ENCODE data around the gene CIDEC. TPM values are rescaled to one million over a fixed set of nuclear protein-coding genes. Genes with fewer than 3 reads are reported as not detected.

Gene CIDEC
- polyA plus RNA-seq, 2 of the 4 experiments (the other 2 are of a cell fraction), result 3.3 to 6.3 TPM

DNA sequence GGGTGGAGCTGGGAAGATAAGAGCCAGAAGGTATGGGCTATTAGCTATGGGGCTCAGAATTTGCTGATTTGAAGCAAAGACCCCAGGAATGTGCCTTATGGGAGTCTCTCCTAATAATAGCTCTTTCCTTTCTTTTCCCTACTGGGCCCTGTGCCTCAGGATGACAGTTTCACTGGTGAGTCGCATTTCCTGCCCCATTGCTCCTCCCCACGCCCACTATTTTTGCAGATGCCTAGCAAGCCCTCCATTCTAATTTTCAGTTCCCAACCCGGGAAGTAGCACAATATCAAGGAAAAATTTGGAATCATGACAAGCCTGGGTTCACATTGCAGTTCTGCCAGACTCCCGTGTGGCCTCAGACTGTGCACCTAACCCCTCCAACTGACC, 23.2 kb upstream of the CIDEC start:
- peaks cover 27% of the 10 kb centered on the region for H3K4me1 ChIP-seq
- WGBS (ENCODE audit: missing lambda C conversion rate), result 41% methylated on average over 4 of the region's 4 CpGs
- no peak for FAIRE-seq
- peak in 1 of 2 experiments; percentile 42; a peak in 3 of 6 replicates for ATAC-seq
- H3K4me2 ChIP-seq, result peak overlapping the region; percentile 29; the same call in 1 of the 3 replicates
- peak overlapping the region in 1 of 2 experiments; percentile 67; a peak in 3 of 6 replicates for H3K27ac ChIP-seq
- POLR2A ChIA-PET, result interaction anchor here (0.9 kb wide), 1 partner anchor 12 kb away, joined by 3 read pairs; no protein-coding TSS in a partner anchor
- no peaks in the 10 kb centered on the region for H3K9me3 ChIP-seq
- no peak for DNase-seq (ENCODE audit: low read depth in 1 of 2, low spot score in 1 of 2)
- no peak for TF ChIP-seq JUN (IDR thresholded peaks at IDR 0.05)
- TF ChIP-seq, protein P1, sequence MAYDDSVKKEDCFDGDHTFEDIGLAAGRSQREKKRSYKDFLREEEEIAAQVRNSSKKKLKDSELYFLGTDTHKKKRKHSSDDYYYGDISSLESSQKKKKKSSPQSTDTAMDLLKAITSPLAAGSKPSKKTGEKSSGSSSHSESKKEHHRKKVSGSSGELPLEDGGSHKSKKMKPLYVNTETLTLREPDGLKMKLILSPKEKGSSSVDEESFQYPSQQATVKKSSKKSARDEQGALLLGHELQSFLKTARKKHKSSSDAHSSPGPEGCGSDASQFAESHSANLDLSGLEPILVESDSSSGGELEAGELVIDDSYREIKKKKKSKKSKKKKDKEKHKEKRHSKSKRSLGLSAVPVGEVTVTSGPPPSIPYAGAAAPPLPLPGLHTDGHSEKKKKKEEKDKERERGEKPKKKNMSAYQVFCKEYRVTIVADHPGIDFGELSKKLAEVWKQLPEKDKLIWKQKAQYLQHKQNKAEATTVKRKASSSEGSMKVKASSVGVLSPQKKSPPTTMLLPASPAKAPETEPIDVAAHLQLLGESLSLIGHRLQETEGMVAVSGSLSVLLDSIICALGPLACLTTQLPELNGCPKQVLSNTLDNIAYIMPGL (CRISPR knock-in tag; IDR thresholded peaks at IDR 0.05; ENCODE audit: borderline replicate concordance), result no peak
- TF ChIP-seq ATOH8 (CRISPR knock-in tag; IDR thresholded peaks at IDR 0.05; ENCODE audit: low read depth), result no peak
- no peak for TF ChIP-seq BHLHE40 (IDR thresholded peaks at IDR 0.05; ENCODE audit: low read depth, low read length)
- no peak for TF ChIP-seq PHF8 (IDR thresholded peaks at IDR 0.05; ENCODE audit: borderline replicate concordance, low read depth)
- no peak for TF ChIP-seq GATA3 (IDR thresholded peaks at IDR 0.05; ENCODE audit: borderline replicate concordance)
- no peak for TF ChIP-seq EHF (CRISPR knock-in tag; IDR thresholded peaks at IDR 0.05)
- TF ChIP-seq, protein P2, sequence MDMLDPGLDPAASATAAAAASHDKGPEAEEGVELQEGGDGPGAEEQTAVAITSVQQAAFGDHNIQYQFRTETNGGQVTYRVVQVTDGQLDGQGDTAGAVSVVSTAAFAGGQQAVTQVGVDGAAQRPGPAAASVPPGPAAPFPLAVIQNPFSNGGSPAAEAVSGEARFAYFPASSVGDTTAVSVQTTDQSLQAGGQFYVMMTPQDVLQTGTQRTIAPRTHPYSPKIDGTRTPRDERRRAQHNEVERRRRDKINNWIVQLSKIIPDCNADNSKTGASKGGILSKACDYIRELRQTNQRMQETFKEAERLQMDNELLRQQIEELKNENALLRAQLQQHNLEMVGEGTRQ (IDR thresholded peaks at IDR 0.05), result no peak
- TF ChIP-seq MYC (IDR thresholded peaks at IDR 0.05; ENCODE audit: borderline replicate concordance, low read length), result no peak
- no peak for TF ChIP-seq CBX8 (IDR thresholded peaks at IDR 0.05)
- no peak for TF ChIP-seq EP300 (IDR thresholded peaks at IDR 0.05)
- no peak for TF ChIP-seq FOXS1 (CRISPR knock-in tag; IDR thresholded peaks at IDR 0.05)
- TF ChIP-seq MAZ (IDR thresholded peaks at IDR 0.05; ENCODE audit: borderline replicate concordance, low read depth, low read length), result no peak
- TF ChIP-seq HOXB5 (CRISPR knock-in tag; IDR thresholded peaks at IDR 0.05), result no peak
- TF ChIP-seq RNF2 (IDR thresholded peaks at IDR 0.05; ENCODE audit: borderline replicate concordance, low read depth), result no peak
- no peak for TF ChIP-seq ZNF302 (CRISPR knock-in tag; IDR thresholded peaks at IDR 0.05)
- no peak for TF ChIP-seq MAFK (IDR thresholded peaks at IDR 0.05; ENCODE audit: partially characterized antibody)
- no peak overlapping the region for H3K4me3 ChIP-seq
- CTCF ChIA-PET, result interaction anchor here (1.0 to 3.9 kb wide), 8 partner anchors 10 to 43 kb away, joined by 3 to 18 read pairs (median 5); partner anchors contain the start of gene CRELD1

GRCh38 chr3:9902372-9903237, 22.6 kb upstream of the CIDEC start, which contains the start of gene IL17RE:
Gene IL17RE, plus strand, starts transcription at chr3:9902848. Its CDS starts 85 bp downstream, at chr3:9902933.
- no peaks in the 10 kb centered on the region for H3K9me3 ChIP-seq
- DNase-seq (ENCODE audit: low read depth in 1 of 2, low spot score in 1 of 2) (no peak), ATAC-seq (peak; percentile 20 to 33; a peak in 3 of 6 replicates), FAIRE-seq (no peak)
- CTCF ChIA-PET, result interaction anchor here (1.0 to 3.9 kb wide), 9 partner anchors 10 to 54 kb away, joined by 3 to 18 read pairs (median 5); partner anchors contain the start of gene CRELD1
- no peak for TF ChIP-seq POLR2AphosphoS2 (conservative IDR thresholded peaks at IDR 0.05; ENCODE audit: low read length)
- no peak within 1 kb of the TSS for H3K4me3 ChIP-seq
- peaks cover 33% of the 10 kb centered on the region for H3K4me1 ChIP-seq
- peak within 1 kb of the TSS; percentile 29; the same call in 2 of the 3 replicates for H3K4me2 ChIP-seq
- POLR2A ChIA-PET, result interaction anchor here (0.5 to 0.9 kb wide), 2 partner anchors 9 to 12 kb away, joined by 3 read pairs; no protein-coding TSS in a partner anchor
- H3K27ac ChIP-seq, result peak within 1 kb of the TSS in 1 of 2 experiments; percentile 67; a peak in 3 of 6 replicates
- 84% methylated on average over 10 of the region's 13 CpGs for WGBS (ENCODE audit: missing lambda C conversion rate)
